Trophoblast cell (in vitro differentiated cells and primary cell): ENCODE results near the gene FOXA1.

Experiments used
- DNase-seq, 2 donors: peaks; one replicate each; pipeline ENCODE4 v3.0.0-alpha.2; 2016
- H2AFZ ChIP-seq: 2 replicates; pipeline ENCODE4 v1.6.1; 2013; ENCODE audit warnings: low read length, moderate library complexity, mild to moderate bottlenecking; ENCODE audit not compliant: insufficient read depth, poor library complexity
- H2AK5ac ChIP-seq: 2 replicates; pipeline ENCODE4 v1.6.1; 2013; ENCODE audit warnings: mild to moderate bottlenecking, low read length
- H2BK120ac ChIP-seq: 2 replicates; pipeline ENCODE4 v1.6.1; 2013; ENCODE audit warnings: low read length, mild to moderate bottlenecking, moderate library complexity; ENCODE audit not compliant: insufficient read depth, poor library complexity
- H2BK12ac ChIP-seq: 2 replicates; pipeline ENCODE4 v1.6.1; 2013; ENCODE audit warnings: mild to moderate bottlenecking, low read length, moderate library complexity
- H2BK5ac ChIP-seq: 2 replicates; pipeline ENCODE4 v1.6.1; 2013; ENCODE audit warnings: low read length, low read depth, moderate library complexity, mild to moderate bottlenecking; ENCODE audit not compliant: poor library complexity
- H3K14ac ChIP-seq: 2 replicates; pipeline ENCODE4 v1.6.1; 2013; ENCODE audit warnings: mild to moderate bottlenecking, low read length
- H3K18ac ChIP-seq: 2 replicates; pipeline ENCODE4 v1.6.1; 2013; ENCODE audit warnings: mild to moderate bottlenecking, low read length
- H3K23ac ChIP-seq: 2 replicates; pipeline ENCODE4 v1.6.1; 2013; ENCODE audit warnings: low read length
- H3K27ac ChIP-seq: 2 replicates; pipeline ENCODE4 v1.5.1; 2013; ENCODE audit warnings: low read depth, mild to moderate bottlenecking, inconsistent platforms, low read length, moderate library complexity
- H3K27me3 ChIP-seq: 2 replicates; pipeline ENCODE4 v1.6.1; 2013; ENCODE audit warnings: inconsistent platforms, mild to moderate bottlenecking, low read length, moderate library complexity; ENCODE audit not compliant: insufficient read depth
- H3K36me3 ChIP-seq, 2 experiments: 1 replicate in 1 of 2; 2 replicates in 1 of 2; pipeline ENCODE4 v1.6.1; 2013; ENCODE audit warnings: low read length in 2 of 2, mild to moderate bottlenecking in 2 of 2, moderate library complexity in 1 of 2; ENCODE audit not compliant: insufficient read depth in 2 of 2, control insufficient read depth in 1 of 2
- H3K4ac ChIP-seq: 2 replicates; pipeline ENCODE4 v1.6.1; 2013; ENCODE audit warnings: low read depth, mild to moderate bottlenecking, low read length, moderate library complexity
- H3K4me1 ChIP-seq, 2 experiments: 1 replicate in 1 of 2; 2 replicates in 1 of 2; pipeline ENCODE4 v1.6.1; 2013; ENCODE audit warnings: low read length in 2 of 2, mild to moderate bottlenecking in 2 of 2, moderate library complexity in 1 of 2; ENCODE audit not compliant: insufficient read depth in 2 of 2, control insufficient read depth in 1 of 2
- H3K4me2 ChIP-seq: 2 replicates; pipeline ENCODE4 v1.6.1; 2013; ENCODE audit warnings: inconsistent platforms, mild to moderate bottlenecking, low read length, moderate library complexity
- H3K4me3 ChIP-seq: 2 replicates; pipeline ENCODE4 v1.5.1; 2013; ENCODE audit warnings: mild to moderate bottlenecking, low read depth, low read length, inconsistent platforms
- H3K79me1 ChIP-seq: one replicate; pipeline ENCODE4 v1.6.1; 2013; ENCODE audit warnings: low read length
- H3K79me2 ChIP-seq: 2 replicates; pipeline ENCODE4 v1.6.1; 2013; ENCODE audit warnings: low read length, mild to moderate bottlenecking; ENCODE audit not compliant: control insufficient read depth, insufficient read depth, poor library complexity
- H3K9ac ChIP-seq: 2 replicates; pipeline ENCODE4 v1.6.1; 2013; ENCODE audit warnings: mild to moderate bottlenecking, low read length
- H3K9me3 ChIP-seq: 2 replicates; pipeline ENCODE4 v1.6.1; 2013; ENCODE audit warnings: low read depth, mild to moderate bottlenecking, control low read depth, inconsistent platforms, low read length; ENCODE audit not compliant: insufficient read depth
- H4K12ac ChIP-seq: 2 replicates; pipeline ENCODE4 v1.6.1; 2013; ENCODE audit warnings: low read depth, mild to moderate bottlenecking, low read length, moderate library complexity
- H4K8ac ChIP-seq: 2 replicates; pipeline ENCODE4 v1.6.1; 2013; ENCODE audit warnings: low read depth, mild to moderate bottlenecking, low read length, moderate library complexity
- H4K91ac ChIP-seq: one replicate; pipeline ENCODE4 v1.6.1; 2013; ENCODE audit warnings: low read depth, mild to moderate bottlenecking, low read length, moderate library complexity
- WGBS: extraction: QIAGEN DNeasy Blood & Tissue Kit; methylation state at CpG from one replicate; pipeline ENCODE4 v1.1.7; 2013; ENCODE audit warnings: missing lambda C conversion rate; ENCODE audit not compliant: insufficient read length, insufficient coverage; ENCODE audit errors: extremely low coverage; 5-methylcytosine and 5-hydroxymethylcytosine counted together

The FOXA1 gene

DNA sequence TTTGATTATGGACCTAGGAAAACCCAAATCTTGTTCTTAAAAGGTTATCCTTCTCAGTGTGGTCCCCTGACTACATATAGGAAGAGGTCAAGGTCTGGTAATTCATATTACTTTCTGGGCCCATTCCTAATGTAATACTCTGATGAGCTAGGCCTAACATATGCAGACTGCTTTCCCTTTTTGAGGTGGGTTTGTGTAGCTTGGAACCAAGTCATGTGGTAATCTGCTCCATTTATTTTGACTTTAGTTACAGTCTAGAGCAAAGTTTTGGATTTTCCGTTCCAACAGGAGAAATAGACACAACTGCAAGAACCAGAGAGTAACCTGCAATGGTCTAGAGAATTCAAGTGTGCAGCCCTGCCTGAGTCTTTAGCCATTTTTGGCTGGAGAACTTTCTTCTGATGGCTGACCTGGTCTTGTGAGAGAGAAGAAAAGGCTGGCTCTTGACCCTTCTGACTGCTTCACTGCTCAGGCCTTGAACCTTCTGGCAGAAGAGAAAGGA lies 22.9 kb upstream of the FOXA1 start:
- Histone ChIP-seq H2BK120ac (no peak overlapping the region), H3K18ac (no peak overlapping the region), H3K27me3 (peaks cover 13% of the 10 kb centered on the region), H3K4me1 (peaks cover 2 to 8% of the 10 kb centered on the region in 2 experiments), H4K8ac (no peak overlapping the region), H2BK12ac (no peak overlapping the region), H3K79me1 (no peaks in the 10 kb centered on the region), H3K4me2 (no peak overlapping the region), H3K4ac (no peak overlapping the region), H3K9me3 (peaks cover 7% of the 10 kb centered on the region), H3K9ac (no peak overlapping the region), H3K27ac (no peak overlapping the region), H3K36me3 (peaks cover 0 to 3% of the 10 kb centered on the region in 2 experiments), H4K91ac (no peak overlapping the region), H2BK5ac (no peak overlapping the region), H4K12ac (no peak overlapping the region), H3K79me2 (no peaks in the 10 kb centered on the region), H2AK5ac (no peak overlapping the region), H3K14ac (no peak overlapping the region), H2AFZ (no peak overlapping the region), H3K4me3 (no peak overlapping the region), H3K23ac (no peak overlapping the region)
- DNase-seq = no peak
- WGBS = no CpG with 5 or more reads among the region's 1 CpG

- Histone ChIP-seq H4K12ac (no peak overlapping the region), H2AFZ (no peak overlapping the region), H3K27ac (no peak overlapping the region), H3K4me3 (no peak overlapping the region), H3K4me2 (no peak overlapping the region), H3K36me3 (peaks cover 0 to 3% of the 10 kb centered on the region in 2 experiments), H3K9me3 (peaks cover 6% of the 10 kb centered on the region), H3K27me3 (peaks cover 3% of the 10 kb centered on the region), H2BK120ac (no peak overlapping the region), H4K8ac (no peak overlapping the region), H3K79me1 (no peaks in the 10 kb centered on the region), H3K18ac (no peak overlapping the region), H2AK5ac (no peak overlapping the region), H3K4me1 (no peaks in the 10 kb centered on the region), H3K14ac (no peak overlapping the region), H3K4ac (no peak overlapping the region), H2BK5ac (no peak overlapping the region), H3K79me2 (no peaks in the 10 kb centered on the region), H2BK12ac (no peak overlapping the region), H3K9ac (no peak overlapping the region), H3K23ac (no peak overlapping the region), H4K91ac (no peak overlapping the region)
- no peak for DNase-seq
- WGBS = no CpG with 5 or more reads among the region's 4 CpGs
These were observed 21.8 kb upstream of the FOXA1 start for GRCh38 chr14:37616853-37617252.

DNA sequence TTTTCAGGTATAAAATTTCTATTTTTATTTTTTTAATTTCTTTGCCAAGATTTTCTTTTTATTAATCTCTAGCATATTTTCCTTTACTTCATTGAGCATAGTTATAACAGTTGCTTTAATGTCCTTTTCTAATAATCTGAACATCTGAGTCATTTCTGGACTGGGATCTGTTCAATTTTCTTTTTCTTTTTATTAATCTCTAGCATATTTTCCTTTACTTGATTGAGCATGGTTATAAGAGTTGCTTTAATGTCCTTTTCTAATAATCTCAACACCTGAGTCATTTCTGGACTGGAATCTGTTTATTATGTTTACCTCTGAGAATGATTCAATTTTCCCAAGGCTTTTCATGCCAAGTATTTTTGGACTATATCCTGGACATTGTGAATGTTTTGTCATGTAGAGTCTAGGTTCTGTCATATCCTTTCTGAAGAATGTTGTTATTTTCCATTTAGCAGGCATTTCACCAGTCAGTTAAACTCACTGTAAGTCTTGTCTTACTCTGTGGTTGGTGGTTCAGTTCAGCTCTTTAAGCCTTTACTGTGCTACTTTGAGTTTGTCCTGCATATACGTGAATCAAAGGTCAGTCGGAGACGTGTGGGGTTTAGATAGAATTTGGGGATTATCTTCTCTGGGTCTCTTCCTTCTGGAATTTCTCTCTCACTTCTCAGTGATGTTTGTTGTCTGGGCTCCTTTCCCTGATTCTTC lies 20.7 kb upstream of the FOXA1 start:
- H4K8ac ChIP-seq = no peak overlapping the region
- H3K4me1 ChIP-seq = no peaks in the 10 kb centered on the region

DNA sequence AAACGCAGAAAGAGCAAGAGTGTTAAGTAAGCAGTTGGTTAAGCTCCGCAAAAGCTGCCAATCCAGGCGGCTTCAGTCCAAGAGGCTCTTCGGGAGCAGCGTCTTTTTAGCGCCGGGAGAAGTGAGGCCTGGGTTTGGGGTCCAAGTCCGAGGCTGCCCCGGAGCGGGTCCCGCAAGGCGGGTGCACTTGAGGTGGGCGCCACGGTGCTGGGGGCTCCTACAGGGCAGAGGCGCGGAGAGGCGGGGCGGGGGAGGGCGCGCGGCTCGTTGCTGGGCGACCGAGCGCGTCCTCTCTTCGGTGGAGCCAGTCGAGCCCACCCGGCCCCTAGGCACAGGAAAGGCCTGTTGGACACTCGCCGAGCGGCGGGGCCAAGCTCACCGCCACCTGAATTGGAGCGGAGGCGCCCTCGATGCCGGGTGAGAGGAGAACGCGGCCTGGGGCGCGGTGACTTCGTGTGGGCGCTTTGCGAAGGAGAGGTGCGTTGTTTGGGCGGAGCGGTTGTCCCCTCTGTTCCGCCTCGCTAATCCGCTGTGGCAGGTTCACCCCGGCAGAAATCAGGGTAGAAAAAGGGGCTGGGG lies 16.0 kb upstream of the FOXA1 start:
- Histone ChIP-seq H2AFZ (no peak overlapping the region), H3K9ac (no peak overlapping the region), H3K4me3 (no peak overlapping the region), H4K12ac (no peak overlapping the region), H2BK12ac (no peak overlapping the region), H3K27me3 (no peaks in the 10 kb centered on the region), H3K4me2 (no peak overlapping the region), H3K9me3 (peaks cover 4% of the 10 kb centered on the region), H4K91ac (no peak overlapping the region), H3K79me1 (no peaks in the 10 kb centered on the region), H3K36me3 (peaks cover 0 to 3% of the 10 kb centered on the region in 2 experiments), H3K4ac (no peak overlapping the region), H3K23ac (no peak overlapping the region), H3K27ac (no peak overlapping the region), H3K4me1 (no peaks in the 10 kb centered on the region), H3K14ac (no peak overlapping the region), H3K18ac (no peak overlapping the region), H3K79me2 (no peaks in the 10 kb centered on the region), H4K8ac (no peak overlapping the region), H2BK5ac (no peak overlapping the region), H2AK5ac (no peak overlapping the region), H2BK120ac (no peak overlapping the region)
- no peak for DNase-seq
- WGBS = no CpG with 5 or more reads among the region's 52 CpGs

More for the DNA sequence above, 20.7 kb upstream of the FOXA1 start:
- no peaks in the 10 kb centered on the region for H3K79me2 ChIP-seq
- no peak overlapping the region for H3K4me3 ChIP-seq
- H4K91ac ChIP-seq = no peak overlapping the region
- no peak overlapping the region for H4K12ac ChIP-seq
- no peaks in the 10 kb centered on the region for H3K27me3 ChIP-seq
- no peak overlapping the region for H3K9ac ChIP-seq
- no peak overlapping the region for H3K23ac ChIP-seq
- H3K9me3 ChIP-seq = peaks cover 6% of the 10 kb centered on the region
- no peak for DNase-seq
- no peak overlapping the region for H2BK120ac ChIP-seq
- no peak overlapping the region for H2BK12ac ChIP-seq
- no peak overlapping the region for H2BK5ac ChIP-seq
- no peak overlapping the region for H3K4me2 ChIP-seq
- no CpG with 5 or more reads among the region's 3 CpGs for WGBS
- H3K79me1 ChIP-seq = no peaks in the 10 kb centered on the region
- H2AK5ac ChIP-seq = no peak overlapping the region
- H2AFZ ChIP-seq = no peak overlapping the region
- H3K18ac ChIP-seq = no peak overlapping the region
- H3K36me3 ChIP-seq = peaks cover 0 to 3% of the 10 kb centered on the region in 2 experiments
- H3K14ac ChIP-seq = no peak overlapping the region
- H3K4ac ChIP-seq = no peak overlapping the region
- no peak overlapping the region for H3K27ac ChIP-seq
